Upper lobe of left lung (tissue), 4 donors: ENCODE measurements around the gene SIX4.

Experiments used
- EP300 ChIP-seq, 4 donors: sonication (generic); formaldehyde crosslinking; IDR thresholded peaks; one replicate each; pipeline ENCODE4 v1.5.1; 2017; ENCODE audit warnings: antibody characterized with exemption in 4 of 4, control low read depth in 2 of 4
- POLR2A ChIP-seq, 4 donors: fragments of 450-650 bp; IDR thresholded peaks; one replicate each; pipeline ENCODE4 v1.5.1; 2016 to 2017; ENCODE audit warnings: antibody characterized with exemption in 4 of 4, mild to moderate bottlenecking in 2 of 4
- POLR2AphosphoS5 ChIP-seq, 2 donors: sonication (generic); formaldehyde crosslinking; IDR thresholded peaks; one replicate each; pipeline ENCODE4 v1.5.1; 2017; ENCODE audit warnings: antibody characterized with exemption in 2 of 2
- TF ChIP-seq, protein P1 (sequence below), 6 experiments: fragments of 450-650 bp in 4 of 6; fragments of 200-600 bp in 2 of 6; sonication (generic) in 2 of 6; IDR thresholded peaks; one replicate each; pipeline ENCODE4 v1.5.1; 2016 to 2019; ENCODE audit warnings: antibody characterized with exemption in 6 of 6

DNA sequence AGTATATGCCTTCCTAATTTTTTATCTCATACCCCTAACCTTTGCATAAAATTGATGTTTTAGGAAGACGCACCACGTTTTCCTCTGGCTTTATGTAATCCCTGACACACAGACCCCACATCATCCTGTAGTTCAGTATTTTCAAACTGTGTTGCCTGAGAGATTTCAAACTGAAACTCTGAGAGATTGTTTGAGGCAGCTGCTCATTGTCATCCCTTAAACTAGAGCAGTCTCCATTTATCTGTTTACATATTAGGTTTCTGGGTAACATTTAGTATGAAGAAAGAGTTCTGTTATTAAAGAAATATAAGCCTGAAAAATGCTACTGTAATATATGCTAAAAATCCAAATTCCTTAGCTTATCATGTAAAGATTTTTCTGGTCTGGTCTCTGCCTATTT lies 34.7 kb upstream of the SIX4 start:
- TF ChIP-seq, protein P1, sequence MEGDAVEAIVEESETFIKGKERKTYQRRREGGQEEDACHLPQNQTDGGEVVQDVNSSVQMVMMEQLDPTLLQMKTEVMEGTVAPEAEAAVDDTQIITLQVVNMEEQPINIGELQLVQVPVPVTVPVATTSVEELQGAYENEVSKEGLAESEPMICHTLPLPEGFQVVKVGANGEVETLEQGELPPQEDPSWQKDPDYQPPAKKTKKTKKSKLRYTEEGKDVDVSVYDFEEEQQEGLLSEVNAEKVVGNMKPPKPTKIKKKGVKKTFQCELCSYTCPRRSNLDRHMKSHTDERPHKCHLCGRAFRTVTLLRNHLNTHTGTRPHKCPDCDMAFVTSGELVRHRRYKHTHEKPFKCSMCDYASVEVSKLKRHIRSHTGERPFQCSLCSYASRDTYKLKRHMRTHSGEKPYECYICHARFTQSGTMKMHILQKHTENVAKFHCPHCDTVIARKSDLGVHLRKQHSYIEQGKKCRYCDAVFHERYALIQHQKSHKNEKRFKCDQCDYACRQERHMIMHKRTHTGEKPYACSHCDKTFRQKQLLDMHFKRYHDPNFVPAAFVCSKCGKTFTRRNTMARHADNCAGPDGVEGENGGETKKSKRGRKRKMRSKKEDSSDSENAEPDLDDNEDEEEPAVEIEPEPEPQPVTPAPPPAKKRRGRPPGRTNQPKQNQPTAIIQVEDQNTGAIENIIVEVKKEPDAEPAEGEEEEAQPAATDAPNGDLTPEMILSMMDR (IDR thresholded peaks at IDR 0.05) = no peak
- TF ChIP-seq POLR2A (IDR thresholded peaks at IDR 0.05) (no peak), POLR2AphosphoS5 (IDR thresholded peaks at IDR 0.05) (no peak), EP300 (IDR thresholded peaks at IDR 0.05) (no peak)
